SU-DHL-6 (cell line): ENCODE results near the gene E2F6.

ENCODE experiments used
- H2AFZ ChIP-seq: fragments of 200-600 bp; sonication (generic); 2 replicates; pipeline ENCODE4 v1.6.1; 2014; ENCODE audit warnings: low read depth, mild to moderate bottlenecking, moderate library complexity, mixed read lengths, antibody characterized with exemption, low read length; ENCODE audit not compliant: severe bottlenecking
- H3F3A ChIP-seq: fragments of 200-600 bp; shearing (Covaris generic); 2 replicates; pipeline ENCODE4 v1.6.0; 2016; ENCODE audit warnings: antibody characterized with exemption, mild to moderate bottlenecking; ENCODE audit not compliant: insufficient read depth
- H3K27ac ChIP-seq: fragments of 200-600 bp; sonication (generic); 2 replicates; pipeline ENCODE4 v1.5.1; 2016; ENCODE audit warnings: low read depth, mild to moderate bottlenecking, low read length, moderate library complexity, mixed read lengths
- H3K27me3 ChIP-seq: fragments of 200-600 bp; sonication (generic), shearing (Covaris generic); 2 replicates; pipeline ENCODE4 v1.6.0; 2014; ENCODE audit warnings: mild to moderate bottlenecking, low read length
- H3K36me3 ChIP-seq: fragments of 200-600 bp; sonication (generic); 2 replicates; pipeline ENCODE4 v1.6.1; 2014; ENCODE audit warnings: mild to moderate bottlenecking, low read length, mixed read lengths
- H3K4me2 ChIP-seq: fragments of 300-600, 200-600 bp; shearing (Covaris generic), sonication (generic); 2 replicates; pipeline ENCODE4 v1.6.0; 2014; ENCODE audit warnings: low read length, low read depth, mild to moderate bottlenecking; ENCODE audit not compliant: poor library complexity, severe bottlenecking
- H3K4me3 ChIP-seq: fragments of 200-600 bp; sonication (generic); 2 replicates; pipeline ENCODE4 v1.5.1; 2014; ENCODE audit warnings: antibody characterized with exemption, low read length, mild to moderate bottlenecking, mixed read lengths; ENCODE audit not compliant: insufficient read depth, poor library complexity, severe bottlenecking
- H3K79me2 ChIP-seq: fragments of 200-600 bp; sonication (generic); 2 replicates; pipeline ENCODE4 v1.6.1; 2014; ENCODE audit warnings: mild to moderate bottlenecking, low read length, moderate library complexity; ENCODE audit not compliant: insufficient read depth
- H3K9ac ChIP-seq: fragments of 200-600 bp; sonication (generic); 2 replicates; pipeline ENCODE4 v1.7.0; 2014; ENCODE audit warnings: mild to moderate bottlenecking, low read length
- H3K9me2 ChIP-seq: fragments of 200-600 bp; sonication (generic); replicated peaks from 2 replicates; pipeline ENCODE4 v1.6.1; 2014; ENCODE audit warnings: low read length; ENCODE audit not compliant: insufficient read depth
- H3K9me3 ChIP-seq: fragments of 200-600 bp; sonication (generic); 2 replicates; pipeline ENCODE4 v1.6.1; 2014; ENCODE audit warnings: low read length, mixed read lengths; ENCODE audit not compliant: insufficient read depth
- H4K20me1 ChIP-seq: fragments of 200-600 bp; sonication (generic); 2 replicates; pipeline ENCODE4 v1.6.1; 2014; ENCODE audit warnings: low read depth, mild to moderate bottlenecking, antibody characterized with exemption, low read length, moderate library complexity, mixed read lengths
- CTCF ChIP-seq: fragments of 200-600 bp; sonication (generic); IDR thresholded peaks from one replicate; pipeline ENCODE4 v1.5.1; 2017; ENCODE audit warnings: antibody characterized with exemption, mild to moderate bottlenecking, low read length, moderate library complexity; ENCODE audit not compliant: insufficient read depth, poor library complexity, severe bottlenecking
- EZH2phosphoT487 ChIP-seq: fragments of 200-600 bp; sonication (generic), shearing (Covaris generic); conservative IDR thresholded peaks from 2 replicates; pipeline ENCODE4 v1.6.1; 2018; ENCODE audit warnings: mild to moderate bottlenecking, antibody characterized with exemption, low read length, moderate library complexity, mixed read lengths

E2F6 gene

DNA sequence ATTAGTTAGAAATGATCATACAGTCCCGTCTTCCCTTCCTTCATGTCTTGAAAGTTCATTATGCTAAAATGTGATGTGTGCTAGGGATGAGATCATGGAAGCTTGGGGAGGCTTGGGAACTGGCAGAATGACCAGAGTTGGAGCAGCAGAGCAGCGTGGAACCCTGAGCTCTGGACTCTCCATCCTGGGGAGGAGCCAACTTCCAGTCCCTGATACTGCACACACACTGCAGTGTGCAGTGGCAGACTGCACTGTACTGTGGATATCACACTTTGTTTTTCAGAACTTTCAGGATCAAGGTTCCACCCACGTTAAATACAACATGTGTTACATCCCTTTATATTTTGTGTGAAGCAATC lies 40.6 kb upstream of the E2F6 start:
- Histone ChIP-seq H2AFZ (no peak overlapping the region), H3K4me3 (no peak overlapping the region), H3K27ac (no peak overlapping the region), H3K79me2 (no peaks in the 10 kb centered on the region), H3F3A (no peaks in the 10 kb centered on the region), H3K27me3 (no peaks in the 10 kb centered on the region), H3K4me2 (no peak overlapping the region), H3K9ac (no peak overlapping the region), H3K9me3 (no peaks in the 10 kb centered on the region), H3K9me2 (no peaks in the 10 kb centered on the region), H4K20me1 (no peaks in the 10 kb centered on the region), H3K36me3 (no peaks in the 10 kb centered on the region)
- TF ChIP-seq EZH2phosphoT487: no peak
- no peak for TF ChIP-seq CTCF

DNA sequence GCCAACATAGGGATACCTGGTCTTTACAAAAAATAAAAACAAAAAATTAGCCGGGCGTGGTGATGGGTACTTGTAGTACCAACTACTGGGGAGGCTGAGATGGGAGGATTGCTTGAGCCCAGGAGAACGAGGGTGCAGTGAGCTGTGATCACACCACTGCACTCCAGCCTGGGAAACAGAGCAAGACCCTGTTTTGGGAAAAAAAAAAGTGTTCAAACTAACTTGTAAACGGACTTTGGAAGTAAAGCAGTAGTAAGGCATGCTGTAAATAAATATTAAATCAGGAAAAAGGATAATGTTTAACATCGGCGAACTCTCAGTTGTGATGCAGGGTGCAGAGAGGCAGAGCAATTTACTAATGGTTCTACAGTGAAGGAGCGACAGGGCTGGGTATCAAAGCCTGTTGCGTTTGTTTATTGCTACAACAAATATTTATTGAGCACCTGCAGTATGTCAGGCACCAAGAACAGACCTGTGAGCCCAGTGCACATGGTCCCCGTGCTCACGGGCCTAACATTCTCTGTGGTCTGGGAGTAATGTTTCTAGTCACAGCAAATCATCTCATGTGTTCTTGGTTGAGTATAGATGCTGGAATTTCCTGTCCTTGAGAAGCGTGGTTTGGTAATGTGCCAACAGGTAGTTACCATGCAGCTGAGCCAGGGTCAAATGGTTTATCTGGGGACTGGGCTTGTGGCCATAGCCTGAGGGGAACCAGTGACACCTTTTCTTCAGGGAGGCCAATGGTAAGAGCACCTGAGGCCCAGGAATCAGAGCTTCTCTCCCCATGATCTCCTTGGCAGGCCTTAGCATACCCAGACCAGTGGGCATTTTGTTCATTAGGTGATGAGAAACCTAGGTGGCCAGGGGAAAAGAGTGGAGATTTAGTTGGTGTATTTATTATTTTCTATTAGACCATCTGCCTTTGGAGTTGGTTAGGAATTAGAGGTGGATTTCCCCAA lies 40.0 kb upstream of the E2F6 start:
- Histone ChIP-seq H2AFZ (no peak overlapping the region), H4K20me1 (no peaks in the 10 kb centered on the region), H3K27ac (no peak overlapping the region), H3F3A (no peaks in the 10 kb centered on the region), H3K9me3 (no peaks in the 10 kb centered on the region), H3K79me2 (no peaks in the 10 kb centered on the region), H3K9ac (no peak overlapping the region), H3K4me3 (no peak overlapping the region), H3K27me3 (no peaks in the 10 kb centered on the region), H3K36me3 (no peaks in the 10 kb centered on the region), H3K4me2 (no peak overlapping the region), H3K9me2 (no peaks in the 10 kb centered on the region)
- no peak for TF ChIP-seq CTCF
- TF ChIP-seq EZH2phosphoT487: no peak

- Histone ChIP-seq H2AFZ (no peak overlapping the region), H3K79me2 (no peaks in the 10 kb centered on the region), H3F3A (no peaks in the 10 kb centered on the region), H3K9me3 (no peaks in the 10 kb centered on the region), H3K27me3 (no peaks in the 10 kb centered on the region), H3K4me2 (no peak overlapping the region), H3K27ac (no peak overlapping the region), H3K9me2 (no peaks in the 10 kb centered on the region), H3K36me3 (no peaks in the 10 kb centered on the region), H4K20me1 (no peaks in the 10 kb centered on the region), H3K9ac (no peak overlapping the region), H3K4me3 (no peak overlapping the region)
- no peak for TF ChIP-seq EZH2phosphoT487
- no peak for TF ChIP-seq CTCF
Measured at GRCh38 chr2:11503354-11503927, 37.5 kb upstream of the E2F6 start.
